ENCODE measurements around the gene ADK.

DNA sequence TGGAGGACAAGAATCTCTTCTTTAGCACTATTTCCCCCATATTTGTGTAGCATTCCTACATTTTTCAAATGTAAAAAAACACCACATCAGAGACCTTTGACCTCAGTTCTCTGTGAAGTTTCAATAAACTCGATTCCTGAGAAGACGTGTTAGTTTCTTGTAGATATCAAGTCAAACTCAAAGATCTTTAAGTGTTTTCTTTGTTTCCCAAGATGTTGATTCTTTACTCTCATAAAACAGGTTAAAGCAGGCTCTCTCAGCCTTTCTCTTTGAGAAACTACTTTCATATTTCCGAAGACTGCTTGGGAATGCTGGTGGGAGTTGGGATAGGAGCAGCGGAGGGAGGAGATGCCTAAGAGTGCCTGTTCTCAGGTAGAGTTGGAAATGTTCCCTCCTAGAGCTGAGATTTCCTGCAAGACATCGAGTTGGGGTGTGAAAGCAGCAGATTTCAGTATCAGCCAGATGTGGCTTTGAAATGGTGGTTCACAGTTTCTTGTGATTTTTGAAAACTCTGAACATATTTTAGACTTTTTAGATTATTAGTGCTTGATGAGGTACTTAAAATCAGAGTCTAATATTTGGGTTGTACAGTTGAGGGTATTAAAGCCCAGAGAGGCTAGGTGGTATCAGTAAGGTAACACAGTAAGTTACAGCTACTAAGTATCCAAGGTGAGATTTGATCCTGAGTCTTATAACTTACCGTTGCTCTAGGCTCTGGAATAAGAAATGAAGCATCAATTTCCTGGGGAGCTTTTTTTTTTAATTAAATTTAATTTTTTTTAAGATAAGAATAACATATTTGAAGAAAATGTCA, 13.9 kb downstream of the ADK start:
- TF ChIP-seq, protein P1, sequence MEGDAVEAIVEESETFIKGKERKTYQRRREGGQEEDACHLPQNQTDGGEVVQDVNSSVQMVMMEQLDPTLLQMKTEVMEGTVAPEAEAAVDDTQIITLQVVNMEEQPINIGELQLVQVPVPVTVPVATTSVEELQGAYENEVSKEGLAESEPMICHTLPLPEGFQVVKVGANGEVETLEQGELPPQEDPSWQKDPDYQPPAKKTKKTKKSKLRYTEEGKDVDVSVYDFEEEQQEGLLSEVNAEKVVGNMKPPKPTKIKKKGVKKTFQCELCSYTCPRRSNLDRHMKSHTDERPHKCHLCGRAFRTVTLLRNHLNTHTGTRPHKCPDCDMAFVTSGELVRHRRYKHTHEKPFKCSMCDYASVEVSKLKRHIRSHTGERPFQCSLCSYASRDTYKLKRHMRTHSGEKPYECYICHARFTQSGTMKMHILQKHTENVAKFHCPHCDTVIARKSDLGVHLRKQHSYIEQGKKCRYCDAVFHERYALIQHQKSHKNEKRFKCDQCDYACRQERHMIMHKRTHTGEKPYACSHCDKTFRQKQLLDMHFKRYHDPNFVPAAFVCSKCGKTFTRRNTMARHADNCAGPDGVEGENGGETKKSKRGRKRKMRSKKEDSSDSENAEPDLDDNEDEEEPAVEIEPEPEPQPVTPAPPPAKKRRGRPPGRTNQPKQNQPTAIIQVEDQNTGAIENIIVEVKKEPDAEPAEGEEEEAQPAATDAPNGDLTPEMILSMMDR (IDR thresholded peaks at IDR 0.05; ENCODE audit: extremely low read depth in 1 of 2, insufficient read depth in 1 of 2, low read depth in 1 of 2, low read length in 2 of 2) = no peak
- no peak for TF ChIP-seq POLR2A (IDR thresholded peaks at IDR 0.05; ENCODE audit: low read depth, low read length)
- no peak for TF ChIP-seq POLR2AphosphoS5 (IDR thresholded peaks at IDR 0.05; ENCODE audit: insufficient read depth, low read depth, low read length)

Data from endothelial cell of umbilical vein (primary cell).